IMR-90 (cell line): Measurements from ENCODE around the gene ARHGEF16. TPM values are rescaled to one million over a fixed set of nuclear protein-coding genes. Genes with fewer than 3 reads are reported as not detected.
A peak's percentile ranks its signal among the peaks of the same experiment; 100 is the strongest.

Experiments
- ATAC-seq: fragments of 200-7000 bp; cut with Tn5 transposase; 2 replicates; pipeline ENCODE4 v1.9.1; 2020; ENCODE audit warnings: low read depth, mild to moderate bottlenecking, moderate library complexity
- BruUV-seq: library from RNA; stranded (reverse); fragments of 400-500 nt; replicated peaks from 2 replicates; lab custom pipeline; 2021; lab: Mats Ljungman, UMichigan
- CTCF ChIA-PET: fragments of 300-600 bp; formaldehyde crosslinking; extraction: SDS; loops from one replicate; lab custom pipeline; 2021; ENCODE audit warnings: antibody characterized with exemption; lab: Yijun Ruan, JAX
- POLR2A ChIA-PET: fragments of 300-600 bp; sonication (Branson Sonifier 250); formaldehyde crosslinking; loops from one replicate; lab custom pipeline; 2022; ENCODE audit warnings: antibody characterized with exemption; ENCODE audit not compliant: unreplicated experiment; lab: Charles Lee
- DNase-seq: peaks from one replicate; pipeline ENCODE4 v3.0.0; 2013
- H2AFZ ChIP-seq: replicated peaks from 2 replicates; pipeline ENCODE3; 2013; ENCODE audit warnings: low read length, mild to moderate bottlenecking; ENCODE audit not compliant: poor library complexity
- H2AK5ac ChIP-seq: 2 replicates; pipeline ENCODE4 v1.6.1; 2013; ENCODE audit warnings: low read depth, low read length, inconsistent platforms
- H2AK9ac ChIP-seq: replicated peaks from 2 replicates; pipeline ENCODE3; 2013; ENCODE audit warnings: mild to moderate bottlenecking, low read depth, low read length, moderate library complexity; ENCODE audit not compliant: poor library complexity
- H2BK120ac ChIP-seq: 2 replicates; pipeline ENCODE4 v1.6.1; 2013; ENCODE audit warnings: low read depth, low read length, inconsistent platforms
- H2BK15ac ChIP-seq: 3 replicates; pipeline ENCODE4 v1.6.1; 2013; ENCODE audit warnings: low read depth, low read length, inconsistent platforms
- H2BK20ac ChIP-seq: 2 replicates; pipeline ENCODE4 v1.6.1; 2013; ENCODE audit warnings: low read depth, mild to moderate bottlenecking, inconsistent platforms, low read length, moderate library complexity
- H2BK5ac ChIP-seq: 2 replicates; pipeline ENCODE4 v1.6.1; 2013; ENCODE audit warnings: mild to moderate bottlenecking, low read depth, low read length, inconsistent platforms; ENCODE audit not compliant: poor library complexity, severe bottlenecking
- H3K14ac ChIP-seq: replicated peaks from 2 replicates; pipeline ENCODE4 v1.6.1; 2013; ENCODE audit warnings: low read depth, low read length, inconsistent platforms
- H3K18ac ChIP-seq: 2 replicates; pipeline ENCODE4 v1.6.1; 2013; ENCODE audit warnings: low read depth, low read length, control low read depth
- H3K23ac ChIP-seq: 2 replicates; pipeline ENCODE4 v1.6.1; 2013; ENCODE audit warnings: low read depth, low read length, inconsistent platforms
- H3K27ac ChIP-seq: 2 replicates; pipeline ENCODE4 v1.5.1; 2013; ENCODE audit warnings: mild to moderate bottlenecking, control low read depth, low read length; ENCODE audit not compliant: insufficient read depth
- H3K27me3 ChIP-seq: 2 replicates; pipeline ENCODE4 v1.6.1; 2013; ENCODE audit warnings: low read length; ENCODE audit not compliant: control insufficient read depth, insufficient read depth
- H3K36me3 ChIP-seq: 2 replicates; pipeline ENCODE4 v1.6.1; 2013; ENCODE audit warnings: low read length, mixed read lengths; ENCODE audit not compliant: control insufficient read depth, insufficient read depth
- H3K4ac ChIP-seq: 2 replicates; pipeline ENCODE4 v1.6.1; 2013; ENCODE audit warnings: low read depth, low read length, inconsistent platforms
- H3K4me1 ChIP-seq: 2 replicates; pipeline ENCODE4 v1.6.1; 2013; ENCODE audit warnings: low read length, mixed read lengths; ENCODE audit not compliant: control insufficient read depth, insufficient read depth
- H3K4me2 ChIP-seq: 2 replicates; pipeline ENCODE4 v1.6.1; 2013; ENCODE audit warnings: low read depth, mild to moderate bottlenecking, control low read depth, low read length, moderate library complexity
- H3K4me3 ChIP-seq: 2 replicates; pipeline ENCODE4 v1.5.1; 2013; ENCODE audit warnings: low read depth, mild to moderate bottlenecking, control low read depth, low read length, moderate library complexity; ENCODE audit not compliant: insufficient read depth
- H3K56ac ChIP-seq: 2 replicates; pipeline ENCODE4 v1.6.1; 2013; ENCODE audit warnings: low read length, inconsistent platforms; ENCODE audit not compliant: insufficient read depth; ENCODE audit errors: extremely low read depth
- H3K79me1 ChIP-seq, 2 experiments: 2 replicates each; pipeline ENCODE4 v1.6.1; 2013; ENCODE audit warnings: low read length in 2 of 2, inconsistent platforms in 1 of 2, low read depth in 1 of 2
- H3K9ac ChIP-seq: 2 replicates; pipeline ENCODE4 v1.6.1; 2013; ENCODE audit warnings: low read depth, low read length, control low read depth
- H3K9me1 ChIP-seq: 2 replicates; pipeline ENCODE4 v1.6.1; 2013; ENCODE audit warnings: low read length, inconsistent platforms; ENCODE audit not compliant: insufficient read depth
- H3K9me3 ChIP-seq: 2 replicates; pipeline ENCODE4 v1.6.1; 2013; ENCODE audit warnings: low read length; ENCODE audit not compliant: control insufficient read depth, insufficient read depth
- H4K20me1 ChIP-seq: 2 replicates; pipeline ENCODE4 v1.6.1; 2013; ENCODE audit warnings: low read length, inconsistent platforms; ENCODE audit not compliant: insufficient read depth
- H4K5ac ChIP-seq: 2 replicates; pipeline ENCODE4 v1.6.1; 2013; ENCODE audit warnings: mild to moderate bottlenecking, low read depth, low read length, control low read depth
- H4K8ac ChIP-seq, 2 experiments: 2 replicates each; pipeline ENCODE4 v1.6.1; 2013; ENCODE audit warnings: low read depth in 2 of 2, low read length in 2 of 2, control low read depth in 1 of 2, inconsistent platforms in 1 of 2
- H4K91ac ChIP-seq: 2 replicates; pipeline ENCODE4 v1.6.1; 2013; ENCODE audit warnings: low read depth, low read length, inconsistent platforms; ENCODE audit not compliant: insufficient read depth
- BHLHE40 ChIP-seq: fragments of 150-350 bp; IDR thresholded peaks from 2 replicates; pipeline ENCODE4 v1.6.1; 2016; ENCODE audit warnings: mild to moderate bottlenecking, low read depth, low read length
- CEBPB ChIP-seq: IDR thresholded peaks from 2 replicates; pipeline ENCODE4 v1.6.1; 2012; ENCODE audit warnings: low read depth, low read length, improper control_type of control experiment
- CHD1 ChIP-seq: IDR thresholded peaks from 2 replicates; pipeline ENCODE4 v1.6.1; 2012; ENCODE audit warnings: low read depth, low read length, improper control_type of control experiment
- CTCF ChIP-seq: conservative IDR thresholded peaks from 2 replicates; pipeline ENCODE4 v1.5.1; 2012; ENCODE audit warnings: mild to moderate bottlenecking, low read depth, low read length, improper control_type of control experiment
- FOS ChIP-seq: fragments of 150-350 bp; IDR thresholded peaks from 2 replicates; pipeline ENCODE4 v1.6.1; 2016; ENCODE audit warnings: low read depth, low read length
- MAFK ChIP-seq: IDR thresholded peaks from 2 replicates; pipeline ENCODE4 v1.6.1; 2012; ENCODE audit warnings: low read depth, low read length, improper control_type of control experiment
- MAZ ChIP-seq: IDR thresholded peaks from 2 replicates; pipeline ENCODE4 v1.6.1; 2012; ENCODE audit warnings: low read depth, mild to moderate bottlenecking, low read length, improper control_type of control experiment, moderate library complexity, borderline replicate concordance
- MXI1 ChIP-seq: IDR thresholded peaks from 2 replicates; pipeline ENCODE4 v1.6.1; 2012; ENCODE audit warnings: low read depth, mild to moderate bottlenecking, low read length, moderate library complexity, borderline replicate concordance
- NFE2L2 ChIP-seq: fragments of 150-350 bp; IDR thresholded peaks from 2 replicates; pipeline ENCODE4 v1.6.1; 2016; ENCODE audit warnings: low read depth, mild to moderate bottlenecking, low read length
- POLR2A ChIP-seq: IDR thresholded peaks from 2 replicates; pipeline ENCODE4 v1.6.1; 2012; ENCODE audit warnings: mild to moderate bottlenecking, low read depth, low read length
- RAD21 ChIP-seq: IDR thresholded peaks from 2 replicates; pipeline ENCODE4 v1.6.1; 2012; ENCODE audit warnings: low read length, improper control_type of control experiment
- RCOR1 ChIP-seq: IDR thresholded peaks from 2 replicates; pipeline ENCODE4 v1.6.1; 2012; ENCODE audit warnings: mild to moderate bottlenecking, low read length, improper control_type of control experiment; ENCODE audit not compliant: insufficient replicate concordance
- RFX5 ChIP-seq: IDR thresholded peaks from 2 replicates; pipeline ENCODE4 v1.8.0; 2012; ENCODE audit warnings: low read depth, mild to moderate bottlenecking, low read length, moderate library complexity
- WGBS, 2 experiments: methylation state at CpG; one replicate each; pipeline versions ENCODE4 v1.1.5 to v1.1.7; 2013; ENCODE audit warnings: missing lambda C conversion rate in 2 of 2; ENCODE audit not compliant: insufficient read length in 1 of 2; ENCODE audit errors: extremely low coverage in 2 of 2; 5-methylcytosine and 5-hydroxymethylcytosine counted together
- dilution Hi-C: fragments of 300-500 bp; cut with HindIII; formaldehyde crosslinking; loops from one replicate; pipeline ENCODE4 v1.14.3; 2018; ENCODE audit warnings: low sequenced_read_pairs; ENCODE audit not compliant: unreplicated experiment
- in situ Hi-C: fragments of 300-500 bp; cut with MboI; formaldehyde crosslinking; loops from 3 replicates; pipeline ENCODE4 v1.14.3; 2019; ENCODE audit warnings: low sequenced_read_pairs, inconsistent platforms, mixed read lengths
- intact Hi-C: fragments of 100-400 bp; cut with micrococcal nuclease; formaldehyde crosslinking; loops from 2 replicates; pipeline ENCODE4 v1.10.0; 2022
- polyA plus RNA-seq, 3 experiments: library from polyadenylated mRNA; depleted of rRNA; stranded (reverse); fragments of >200 nt; gene quantifications; 2 replicates each; pipeline ENCODE4 v1.2.3, GENCODE V29; 2012; ENCODE audit warnings: low replicate concordance in 1 of 3
- total RNA-seq: library from RNA; depleted of rRNA; stranded (reverse); fragments of >200 nt; gene quantifications from 2 replicates; pipeline ENCODE4 v1.2.3, GENCODE V29; 2012
- TF ChIP-seq, protein P1 (sequence below): fragments of 150-350 bp; IDR thresholded peaks from 2 replicates; pipeline ENCODE4 v1.6.1; 2017; ENCODE audit warnings: mild to moderate bottlenecking, antibody characterized with exemption, low read length, low read depth
- TF ChIP-seq, protein P2 (sequence below): fragments of 150-350 bp; IDR thresholded peaks from 2 replicates; pipeline ENCODE4 v1.6.1; 2016; ENCODE audit warnings: low read depth, mild to moderate bottlenecking, low read length, moderate library complexity, borderline replicate concordance

ARHGEF16 gene
- total and polyA plus RNA-seq, 2 of the 4 experiments (the other 2 are of a cell fraction) = 0.18 to 0.39 TPM

- Histone ChIP-seq H3K4ac (no peak overlapping the region), H3K4me3 (no peak overlapping the region), H3K56ac (no peak overlapping the region), H2AK9ac (no peak overlapping the region), H3K9ac (no peak overlapping the region), H2BK5ac (no peak overlapping the region), H2AFZ (no peak overlapping the region), H2AK5ac (no peak overlapping the region), H3K36me3 (no peaks in the 10 kb centered on the region), H4K5ac (no peak overlapping the region), H3K4me1 (peaks cover 7% of the 10 kb centered on the region; the same call in 1 of the 2 replicates), H3K79me1 (no peaks in the 10 kb centered on the region), H3K4me2 (no peak overlapping the region), H2BK120ac (no peak overlapping the region), H2BK15ac (no peak overlapping the region), H3K9me1 (peaks cover 3% of the 10 kb centered on the region; the same call in 1 of the 2 replicates), H4K8ac (no peak overlapping the region), H4K91ac (no peak overlapping the region), H4K20me1 (no peaks in the 10 kb centered on the region), H2BK20ac (no peak overlapping the region), H3K14ac (no peak overlapping the region), H3K27me3 (no peaks in the 10 kb centered on the region), H3K9me3 (no peaks in the 10 kb centered on the region), H3K23ac (no peak overlapping the region), H3K18ac (no peak overlapping the region), H3K27ac (no peak overlapping the region)
- in situ Hi-C loops (loop anchor here (5.0 kb wide), 1 partner anchor 50 kb away; no protein-coding TSS in a partner anchor), intact Hi-C loops (loop anchor here (5.0 kb wide), 1 partner anchor 40 kb away; no protein-coding TSS in a partner anchor), dilution Hi-C loops (no loop called here)
- WGBS, 2 experiments = 88% methylated on average over 10 of the region's 26 CpGs; no CpG with 5 or more reads in 1 of the 2 experiments
- CTCF ChIA-PET = no interaction called here
- POLR2A ChIA-PET = no interaction called here
- ATAC-seq (peak; percentile 72), DNase-seq (peak; percentile 38)
- TF ChIP-seq CTCF = no peak
- no peak for TF ChIP-seq RCOR1
- TF ChIP-seq MAZ = peak; percentile 64; the same call in 1 of the 2 replicates
- 0 out of 2 replicates have a peak, but pooled peaks have one; percentile 65 for TF ChIP-seq MXI1
- TF ChIP-seq NFE2L2 = no peak
- no peak for TF ChIP-seq RFX5
- TF ChIP-seq POLR2A = no peak
- TF ChIP-seq BHLHE40 = no peak
- TF ChIP-seq RAD21 = no peak
- TF ChIP-seq CHD1 = no peak
- TF ChIP-seq, protein P1, sequence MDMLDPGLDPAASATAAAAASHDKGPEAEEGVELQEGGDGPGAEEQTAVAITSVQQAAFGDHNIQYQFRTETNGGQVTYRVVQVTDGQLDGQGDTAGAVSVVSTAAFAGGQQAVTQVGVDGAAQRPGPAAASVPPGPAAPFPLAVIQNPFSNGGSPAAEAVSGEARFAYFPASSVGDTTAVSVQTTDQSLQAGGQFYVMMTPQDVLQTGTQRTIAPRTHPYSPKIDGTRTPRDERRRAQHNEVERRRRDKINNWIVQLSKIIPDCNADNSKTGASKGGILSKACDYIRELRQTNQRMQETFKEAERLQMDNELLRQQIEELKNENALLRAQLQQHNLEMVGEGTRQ = no peak
- TF ChIP-seq FOS = no peak
- no peak for TF ChIP-seq MAFK
- no peak for TF ChIP-seq CEBPB
- TF ChIP-seq, protein P2, sequence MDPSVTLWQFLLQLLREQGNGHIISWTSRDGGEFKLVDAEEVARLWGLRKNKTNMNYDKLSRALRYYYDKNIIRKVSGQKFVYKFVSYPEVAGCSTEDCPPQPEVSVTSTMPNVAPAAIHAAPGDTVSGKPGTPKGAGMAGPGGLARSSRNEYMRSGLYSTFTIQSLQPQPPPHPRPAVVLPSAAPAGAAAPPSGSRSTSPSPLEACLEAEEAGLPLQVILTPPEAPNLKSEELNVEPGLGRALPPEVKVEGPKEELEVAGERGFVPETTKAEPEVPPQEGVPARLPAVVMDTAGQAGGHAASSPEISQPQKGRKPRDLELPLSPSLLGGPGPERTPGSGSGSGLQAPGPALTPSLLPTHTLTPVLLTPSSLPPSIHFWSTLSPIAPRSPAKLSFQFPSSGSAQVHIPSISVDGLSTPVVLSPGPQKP = no peak
- no TSS peak for BruUV-seq
Measured at GRCh38 chr1:3501856-3502640, 47.6 kb downstream of the ARHGEF16 start.
